ENCODE results near the gene GRIN2C. TPM values are rescaled to one million over a fixed set of nuclear protein-coding genes. Genes with fewer than 3 reads are reported as not detected.
"Not testable (repeated sequence)": the region's sequence is repeated elsewhere in the genome, so short reads cannot be mapped to it uniquely, and the experiment has no call there.

GRIN2C gene
- total RNA-seq (not detected), total RNA-seq (0 reads per million in 2 donors)

- Mint-ChIP-seq H3K27me3 (peaks cover 52% of the 10 kb centered on the region), H3K4me1 (peaks cover 7% of the 10 kb centered on the region), H3K27ac (peak within 1 kb of the TSS; percentile 16)
Measured at GRCh38 chr17:74859459-74860228, at the start of gene GRIN2C. Gene GRIN2C (minus strand): TSS chr17:74859885. CDS start chr17:74855092, 4,793 bp downstream.

GRCh38 chr17:74909097-74909496, 49.4 kb upstream of the GRIN2C start:
- H3K4me1 Mint-ChIP-seq; H3K27me3 Mint-ChIP-seq; H3K9me3 ChIP-seq (ENCODE audit: control insufficient read depth, low read length, poor library complexity, severe bottlenecking); ATAC-seq; H3K27ac Mint-ChIP-seq; H3K4me3 Mint-ChIP-seq; DNase-seq; H3K36me3 Mint-ChIP-seq (ENCODE audit: low read depth): not testable (repeated sequence)

More at GRCh38 chr17:74859459-74860228, at the start of gene GRIN2C:
- no peaks in the 10 kb centered on the region for H3K9me3 ChIP-seq (ENCODE audit: control insufficient read depth, low read length, poor library complexity, severe bottlenecking)
- DNase-seq (peak; percentile 25 to 46 (median 29)), ATAC-seq (peak; percentile 42)
- Mint-ChIP-seq H3K4me3 (peak within 1 kb of the TSS; percentile 77), H3K36me3 (ENCODE audit: low read depth) (peaks cover 4% of the 10 kb centered on the region)

GRCh38 chr17:74907012-74907411, 47.3 kb upstream of the GRIN2C start:
- peaks cover 4% of the 10 kb centered on the region for H3K4me1 Mint-ChIP-seq
- H3K9me3 ChIP-seq (ENCODE audit: control insufficient read depth, low read length, poor library complexity, severe bottlenecking) = no peaks in the 10 kb centered on the region
- no peak for DNase-seq
- no peak for ATAC-seq
- no peaks in the 10 kb centered on the region for H3K36me3 Mint-ChIP-seq (ENCODE audit: low read depth)
- H3K27me3 Mint-ChIP-seq = peaks cover 16% of the 10 kb centered on the region
- H3K27ac Mint-ChIP-seq = no peak overlapping the region
- H3K4me3 Mint-ChIP-seq = no peak overlapping the region

- H3K4me1 Mint-ChIP-seq; DNase-seq; H3K9me3 ChIP-seq (ENCODE audit: control insufficient read depth, low read length, poor library complexity, severe bottlenecking); H3K27ac Mint-ChIP-seq; H3K4me3 Mint-ChIP-seq; ATAC-seq; H3K36me3 Mint-ChIP-seq (ENCODE audit: low read depth): not testable (repeated sequence)
- H3K27me3 Mint-ChIP-seq = peaks cover 21% of the 10 kb centered on the region
Measured at GRCh38 chr17:74906214-74906793, 46.6 kb upstream of the GRIN2C start.

GRCh38 chr17:74904687-74905409, 45.2 kb upstream of the GRIN2C start:
- Mint-ChIP-seq H3K36me3 (ENCODE audit: low read depth) (no peaks in the 10 kb centered on the region), H3K27ac (no peak overlapping the region), H3K27me3 (peaks cover 34% of the 10 kb centered on the region), H3K4me1 (peaks cover 4% of the 10 kb centered on the region), H3K4me3 (no peak overlapping the region)
- DNase-seq = no peak
- no peaks in the 10 kb centered on the region for H3K9me3 ChIP-seq (ENCODE audit: control insufficient read depth, low read length, poor library complexity, severe bottlenecking)
- ATAC-seq = no peak

- peaks cover 4% of the 10 kb centered on the region for H3K4me1 Mint-ChIP-seq
- no peak overlapping the region for H3K4me3 Mint-ChIP-seq
- H3K9me3 ChIP-seq (ENCODE audit: control insufficient read depth, low read length, poor library complexity, severe bottlenecking) = no peaks in the 10 kb centered on the region
- DNase-seq = no peak
- peaks cover 29% of the 10 kb centered on the region for H3K27me3 Mint-ChIP-seq
- ATAC-seq = no peak
- peak overlapping the region; percentile 19 for H3K27ac Mint-ChIP-seq
- H3K36me3 Mint-ChIP-seq (ENCODE audit: low read depth) = no peaks in the 10 kb centered on the region
Measured at GRCh38 chr17:74903671-74904070, 44.0 kb upstream of the GRIN2C start.

GRCh38 chr17:74903034-74903433, 43.3 kb upstream of the GRIN2C start:
- H3K4me3 Mint-ChIP-seq = no peak overlapping the region
- H3K4me1 Mint-ChIP-seq = no peaks in the 10 kb centered on the region
- peaks cover 29% of the 10 kb centered on the region for H3K27me3 Mint-ChIP-seq
- H3K27ac Mint-ChIP-seq = no peak overlapping the region
- DNase-seq (no peak), ATAC-seq (no peak)
- no peaks in the 10 kb centered on the region for H3K9me3 ChIP-seq (ENCODE audit: control insufficient read depth, low read length, poor library complexity, severe bottlenecking)
- H3K36me3 Mint-ChIP-seq (ENCODE audit: low read depth) = no peaks in the 10 kb centered on the region

GRCh38 chr17:74901353-74902135, 41.9 kb upstream of the GRIN2C start:
- Mint-ChIP-seq H3K27me3 (peaks cover 34% of the 10 kb centered on the region), H3K4me1 (peaks cover under 1% of the 10 kb centered on the region), H3K4me3 (no peak overlapping the region), H3K27ac (no peak overlapping the region), H3K36me3 (ENCODE audit: low read depth) (peaks cover under 1% of the 10 kb centered on the region)
- H3K9me3 ChIP-seq (ENCODE audit: control insufficient read depth, low read length, poor library complexity, severe bottlenecking) = no peaks in the 10 kb centered on the region
- DNase-seq (no peak), ATAC-seq (no peak)

GRCh38 chr17:74900208-74900607, 40.5 kb upstream of the GRIN2C start:
- Mint-ChIP-seq H3K27me3 (peaks cover 46% of the 10 kb centered on the region), H3K4me1 (peaks cover 4% of the 10 kb centered on the region), H3K27ac (no peak overlapping the region), H3K4me3 (no peak overlapping the region), H3K36me3 (ENCODE audit: low read depth) (peaks cover 4% of the 10 kb centered on the region)
- no peak for ATAC-seq
- DNase-seq = no peak
- no peaks in the 10 kb centered on the region for H3K9me3 ChIP-seq (ENCODE audit: control insufficient read depth, low read length, poor library complexity, severe bottlenecking)

GRCh38 chr17:74898376-74898946, 38.8 kb upstream of the GRIN2C start:
- Mint-ChIP-seq H3K36me3 (ENCODE audit: low read depth) (peaks cover 6% of the 10 kb centered on the region), H3K27ac (no peak overlapping the region), H3K4me3 (no peak overlapping the region)

GRCh38 chr17:74893936-74894671, 34.4 kb upstream of the GRIN2C start:
- Mint-ChIP-seq H3K27ac (no peak overlapping the region), H3K4me1 (peaks cover 8% of the 10 kb centered on the region)

More at GRCh38 chr17:74898376-74898946, 38.8 kb upstream of the GRIN2C start:
- peaks cover 57% of the 10 kb centered on the region for H3K27me3 Mint-ChIP-seq
- DNase-seq (no peak), ATAC-seq (no peak)
- no peaks in the 10 kb centered on the region for H3K9me3 ChIP-seq (ENCODE audit: control insufficient read depth, low read length, poor library complexity, severe bottlenecking)
- H3K4me1 Mint-ChIP-seq = peaks cover 6% of the 10 kb centered on the region

More at GRCh38 chr17:74893936-74894671, 34.4 kb upstream of the GRIN2C start:
- H3K4me3 Mint-ChIP-seq = peak overlapping the region; percentile 84
- no peaks in the 10 kb centered on the region for H3K9me3 ChIP-seq (ENCODE audit: control insufficient read depth, low read length, poor library complexity, severe bottlenecking)
- H3K36me3 Mint-ChIP-seq (ENCODE audit: low read depth) = peaks cover 8% of the 10 kb centered on the region
- no peak for DNase-seq
- H3K27me3 Mint-ChIP-seq = peaks cover 32% of the 10 kb centered on the region
- no peak for ATAC-seq
